ENCODE measurements around the gene PDCD2. TPM values are rescaled to one million over a fixed set of nuclear protein-coding genes. Genes with fewer than 3 reads are reported as not detected.

The PDCD2 gene
- total RNA-seq, 1 donor from 2014 or later, result 96.4 TPM

DNA sequence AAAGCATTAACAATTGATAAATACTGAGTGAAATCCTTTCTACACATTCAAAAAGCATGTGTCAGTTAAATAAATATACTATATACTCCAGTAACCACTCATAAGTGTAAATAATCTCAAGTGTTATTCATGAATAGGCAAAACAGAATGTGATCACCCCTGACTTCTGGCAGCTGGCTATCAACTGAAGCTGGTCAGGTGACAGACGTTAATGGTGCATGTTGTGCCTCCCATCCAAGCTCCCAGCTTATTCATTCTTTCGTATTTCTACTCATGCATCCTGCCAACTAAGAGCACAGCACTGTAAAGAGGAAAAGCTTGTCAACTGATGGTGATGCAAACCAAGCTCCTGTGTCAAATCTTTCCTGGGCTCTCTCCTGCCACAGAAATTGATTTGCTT, 39.0 kb downstream of the PDCD2 start:
- no peaks in the 10 kb centered on the region for H3K27me3 Mint-ChIP-seq (ENCODE audit: insufficient read depth, low read depth)
- peaks cover 3% of the 10 kb centered on the region for H3K4me1 Mint-ChIP-seq
- H3K36me3 Mint-ChIP-seq, result peaks cover 20% of the 10 kb centered on the region
- H4K20me1 ChIP-seq (ENCODE audit: low read depth), result peaks cover 42% of the 10 kb centered on the region
- no peaks in the 10 kb centered on the region for H3K4me1 ChIP-seq
- H3K4me3 ChIP-seq, result no peak overlapping the region
- TF ChIP-seq EZH2phosphoT487 (IDR thresholded peaks at IDR 0.05) (no peak), EZH2 (IDR thresholded peaks at IDR 0.05) (no peak)
- TF ChIP-seq, protein P1, sequence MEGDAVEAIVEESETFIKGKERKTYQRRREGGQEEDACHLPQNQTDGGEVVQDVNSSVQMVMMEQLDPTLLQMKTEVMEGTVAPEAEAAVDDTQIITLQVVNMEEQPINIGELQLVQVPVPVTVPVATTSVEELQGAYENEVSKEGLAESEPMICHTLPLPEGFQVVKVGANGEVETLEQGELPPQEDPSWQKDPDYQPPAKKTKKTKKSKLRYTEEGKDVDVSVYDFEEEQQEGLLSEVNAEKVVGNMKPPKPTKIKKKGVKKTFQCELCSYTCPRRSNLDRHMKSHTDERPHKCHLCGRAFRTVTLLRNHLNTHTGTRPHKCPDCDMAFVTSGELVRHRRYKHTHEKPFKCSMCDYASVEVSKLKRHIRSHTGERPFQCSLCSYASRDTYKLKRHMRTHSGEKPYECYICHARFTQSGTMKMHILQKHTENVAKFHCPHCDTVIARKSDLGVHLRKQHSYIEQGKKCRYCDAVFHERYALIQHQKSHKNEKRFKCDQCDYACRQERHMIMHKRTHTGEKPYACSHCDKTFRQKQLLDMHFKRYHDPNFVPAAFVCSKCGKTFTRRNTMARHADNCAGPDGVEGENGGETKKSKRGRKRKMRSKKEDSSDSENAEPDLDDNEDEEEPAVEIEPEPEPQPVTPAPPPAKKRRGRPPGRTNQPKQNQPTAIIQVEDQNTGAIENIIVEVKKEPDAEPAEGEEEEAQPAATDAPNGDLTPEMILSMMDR (IDR thresholded peaks at IDR 0.05), result no peak
- H3K27ac Mint-ChIP-seq, result no peak overlapping the region
- H3K9me3 Mint-ChIP-seq, result no peaks in the 10 kb centered on the region
- no peak overlapping the region for H2AFZ ChIP-seq (replicated peaks)
- DNase-seq (ENCODE audit: low spot score), result no peak
- H3K79me2 ChIP-seq (ENCODE audit: low read depth), result peaks cover 90% of the 10 kb centered on the region
- no peak overlapping the region for H3K4me2 ChIP-seq
- no peaks in the 10 kb centered on the region for H3K9me3 ChIP-seq (ENCODE audit: low read depth)
- no peak overlapping the region for H3K4me3 Mint-ChIP-seq
- no peak overlapping the region for H3K27ac ChIP-seq
- no peaks in the 10 kb centered on the region for H3K27me3 ChIP-seq
- H3K36me3 ChIP-seq, result peaks cover 40% of the 10 kb centered on the region
- no peaks in the 10 kb centered on the region for H3F3A ChIP-seq (ENCODE audit: low read depth)
- no peak overlapping the region for H3K9ac ChIP-seq

DNA sequence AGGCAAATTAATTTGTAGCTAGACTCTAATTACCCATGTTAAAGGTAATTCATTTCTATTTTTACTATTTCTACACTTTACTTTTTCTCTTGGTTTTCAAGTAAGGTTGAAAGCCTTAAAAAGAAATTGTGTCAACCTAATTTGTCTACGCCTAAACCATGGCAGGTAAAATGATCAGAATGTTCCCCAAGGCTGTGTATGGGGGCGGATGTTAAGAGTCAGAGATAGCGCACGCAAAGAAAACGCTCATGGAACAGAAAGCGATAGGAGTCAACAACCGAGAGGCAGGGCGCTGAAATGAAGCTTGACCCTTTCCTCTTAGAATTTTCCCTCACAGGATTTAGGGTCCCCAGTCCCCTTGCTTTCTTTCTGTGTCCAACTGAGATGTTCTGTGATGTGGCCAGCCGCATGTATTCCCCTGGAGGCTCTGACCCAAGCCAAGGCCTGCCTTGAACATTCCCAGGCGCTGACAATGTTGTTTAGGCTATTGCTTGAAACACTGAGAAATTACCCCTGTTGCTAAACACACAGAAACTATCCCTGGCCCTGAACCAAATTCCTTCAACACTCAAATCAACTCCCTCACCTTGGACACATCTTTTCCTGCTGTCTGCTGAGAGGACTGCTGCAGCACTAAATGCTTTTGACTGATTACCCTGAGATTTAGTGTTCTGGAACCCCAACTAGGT, 42.3 kb downstream of the PDCD2 start:
- no peaks in the 10 kb centered on the region for H3K4me1 ChIP-seq
- TF ChIP-seq EZH2 (IDR thresholded peaks at IDR 0.05), result no peak
- TF ChIP-seq, protein P1 (IDR thresholded peaks at IDR 0.05), result no peak
- TF ChIP-seq EZH2phosphoT487 (IDR thresholded peaks at IDR 0.05), result no peak
- H3K9ac ChIP-seq, result no peak overlapping the region
- Mint-ChIP-seq H3K36me3 (peaks cover 25% of the 10 kb centered on the region), H3K27me3 (ENCODE audit: insufficient read depth, low read depth) (no peaks in the 10 kb centered on the region), H3K4me3 (no peak overlapping the region), H3K27ac (no peak overlapping the region), H3K9me3 (no peaks in the 10 kb centered on the region), H3K4me1 (no peaks in the 10 kb centered on the region)
- H3K27me3 ChIP-seq, result no peaks in the 10 kb centered on the region
- peaks cover 29% of the 10 kb centered on the region for H4K20me1 ChIP-seq (ENCODE audit: low read depth)
- no peak overlapping the region for H3K27ac ChIP-seq
- DNase-seq (ENCODE audit: low spot score), result no peak
- no peak overlapping the region for H3K4me2 ChIP-seq
- peaks cover 76% of the 10 kb centered on the region for H3K79me2 ChIP-seq (ENCODE audit: low read depth)
- H3K9me3 ChIP-seq (ENCODE audit: low read depth), result no peaks in the 10 kb centered on the region
- H3F3A ChIP-seq (ENCODE audit: low read depth), result no peaks in the 10 kb centered on the region
- no peak overlapping the region for H2AFZ ChIP-seq (replicated peaks)
- peaks cover 39% of the 10 kb centered on the region for H3K36me3 ChIP-seq
- H3K4me3 ChIP-seq, result no peak overlapping the region

DNA sequence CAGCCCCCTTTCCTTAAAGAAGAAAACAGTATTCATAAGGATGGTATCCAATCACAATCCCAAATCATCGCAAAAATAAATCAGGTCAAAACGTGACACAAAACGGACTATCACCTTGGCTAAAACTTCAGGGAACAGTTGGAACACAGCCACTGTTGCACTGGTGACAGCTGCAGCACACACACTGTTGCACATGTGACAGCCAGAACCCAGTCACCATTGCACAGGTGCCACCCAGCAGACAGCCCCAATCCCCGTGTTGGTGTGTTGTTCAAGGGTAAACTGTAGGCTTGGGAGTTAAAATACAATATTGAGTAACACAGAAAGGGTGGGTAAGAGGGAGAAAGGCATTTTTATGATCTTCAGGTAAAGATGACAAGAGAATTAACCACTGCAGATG, 47.1 kb downstream of the PDCD2 start:
- Histone ChIP-seq H3K9me3 (ENCODE audit: low read depth) (no peaks in the 10 kb centered on the region), H3K4me2 (no peak overlapping the region), H2AFZ (replicated peaks) (no peak overlapping the region), H3K27me3 (no peaks in the 10 kb centered on the region), H3K79me2 (ENCODE audit: low read depth) (peaks cover 36% of the 10 kb centered on the region), H4K20me1 (ENCODE audit: low read depth) (peaks cover 23% of the 10 kb centered on the region), H3F3A (ENCODE audit: low read depth) (peaks cover 6% of the 10 kb centered on the region), H3K9ac (no peak overlapping the region), H3K36me3 (peaks cover 39% of the 10 kb centered on the region), H3K4me3 (no peak overlapping the region), H3K27ac (no peak overlapping the region), H3K4me1 (no peaks in the 10 kb centered on the region)
- H3K36me3 Mint-ChIP-seq, result peaks cover 22% of the 10 kb centered on the region
- no peak overlapping the region for H3K4me3 Mint-ChIP-seq
- H3K4me1 Mint-ChIP-seq, result no peaks in the 10 kb centered on the region
- no peak for TF ChIP-seq EZH2phosphoT487 (IDR thresholded peaks at IDR 0.05)
- TF ChIP-seq, protein P1 (IDR thresholded peaks at IDR 0.05), result no peak
- DNase-seq (ENCODE audit: low spot score), result no peak
- H3K9me3 Mint-ChIP-seq, result no peaks in the 10 kb centered on the region
- no peaks in the 10 kb centered on the region for H3K27me3 Mint-ChIP-seq (ENCODE audit: insufficient read depth, low read depth)
- no peak overlapping the region for H3K27ac Mint-ChIP-seq

All from neural progenitor cell (in vitro differentiated cells).